ENCODE measurements around the gene PSTK. TPM values are rescaled to one million over a fixed set of nuclear protein-coding genes. Genes with fewer than 3 reads are reported as not detected.

PSTK gene
- total and polyA plus RNA-seq, 2 of the 13 experiments (the other 11 are each of a cell fraction or from before 2014, with no cell fraction given), result 8.2 to 9.3 TPM

GRCh38 chr10:122980209-122981065, at the start of gene PSTK (continued):
- no peak for TF ChIP-seq ARNT (IDR thresholded peaks at IDR 0.05)
- peak; percentile 43; the same call in 1 of the 2 replicates for TF ChIP-seq ZNF800 (CRISPR knock-in tag; IDR thresholded peaks at IDR 0.05)
- no peak for TF ChIP-seq ETS1 (CRISPR knock-in tag; IDR thresholded peaks at IDR 0.05)
- TF ChIP-seq ZNF512B (CRISPR knock-in tag; IDR thresholded peaks at IDR 0.05; ENCODE audit: borderline replicate concordance), result peak; percentile 29; the same call in 1 of the 2 replicates
- no peak for TF ChIP-seq RARG (CRISPR knock-in tag; IDR thresholded peaks at IDR 0.05; ENCODE audit: low read depth)
- TF ChIP-seq ZNF343 (CRISPR knock-in tag; IDR thresholded peaks at IDR 0.05), result no peak
- TF ChIP-seq ZNF142 (CRISPR knock-in tag; IDR thresholded peaks at IDR 0.05), result peak; percentile 71; the same call in 1 of the 2 replicates
- no peak for TF ChIP-seq IRF9 (CRISPR knock-in tag; IDR thresholded peaks at IDR 0.05; ENCODE audit: borderline replicate concordance)
